ENCODE results near the gene WWOX.

- TF ChIP-seq CTCF (IDR thresholded peaks at IDR 0.05) (no peak), POLR2A (IDR thresholded peaks at IDR 0.05) (no peak)
These were observed 908.2 kb downstream of the WWOX start for GRCh38 chr16:79007614-79008013.

Data from gastroesophageal sphincter (tissue), 3 donors.